GM19035 (cell line): ENCODE measurements around the gene SLC4A8.

ENCODE experiments used
- ATAC-seq: cut with Tn5 transposase; IDR thresholded peaks from one replicate; pipeline ENCODE4 v1.9.1; 2021; ENCODE audit not compliant: unreplicated experiment

SLC4A8 gene

DNA sequence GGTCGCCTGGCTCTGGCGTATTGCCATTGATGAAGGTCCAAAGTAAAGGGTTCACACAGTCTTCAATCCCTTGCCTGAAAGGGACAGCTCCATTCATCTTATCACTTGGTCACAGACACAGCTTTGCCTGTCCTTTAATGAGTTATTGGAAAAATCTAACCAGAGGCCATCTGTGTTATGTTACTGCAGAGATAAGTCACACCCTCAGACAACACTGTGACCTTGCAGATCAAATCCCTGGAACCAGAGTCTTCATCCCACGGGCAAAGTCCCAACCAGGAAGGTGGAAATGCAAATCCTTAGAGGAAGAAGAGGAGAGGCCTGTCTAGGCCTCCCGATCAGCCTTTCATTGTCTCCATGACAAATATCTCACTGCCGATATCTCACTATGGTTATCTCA is 98.1 kb downstream of the SLC4A8 start:
- no peak for ATAC-seq

DNA sequence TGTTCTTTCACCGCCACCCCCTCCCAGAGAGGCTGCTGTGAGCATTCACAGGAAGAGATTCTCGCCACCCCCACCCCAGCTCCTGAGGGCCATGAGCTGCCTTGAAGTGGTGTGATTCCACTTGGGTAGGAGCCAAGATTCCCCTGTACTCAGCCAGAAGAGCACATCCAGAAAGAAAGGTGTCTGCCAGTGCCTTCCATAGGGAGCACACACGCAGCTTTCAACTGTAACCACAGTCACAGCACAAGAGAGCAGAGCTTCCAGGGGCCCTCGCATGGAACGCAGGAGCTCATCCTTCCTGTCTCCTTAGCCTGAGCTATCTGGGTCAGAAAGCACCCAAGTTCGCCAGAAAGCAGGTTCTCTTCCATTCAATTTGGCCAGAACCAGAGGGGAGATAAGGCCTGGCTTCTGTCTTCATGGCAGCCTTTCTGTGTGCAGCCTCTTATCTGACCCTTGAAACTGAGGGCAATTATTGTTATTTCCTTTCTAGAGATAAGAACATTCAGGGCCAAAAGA is 99.8 kb downstream of the SLC4A8 start:
- no peak for ATAC-seq

DNA sequence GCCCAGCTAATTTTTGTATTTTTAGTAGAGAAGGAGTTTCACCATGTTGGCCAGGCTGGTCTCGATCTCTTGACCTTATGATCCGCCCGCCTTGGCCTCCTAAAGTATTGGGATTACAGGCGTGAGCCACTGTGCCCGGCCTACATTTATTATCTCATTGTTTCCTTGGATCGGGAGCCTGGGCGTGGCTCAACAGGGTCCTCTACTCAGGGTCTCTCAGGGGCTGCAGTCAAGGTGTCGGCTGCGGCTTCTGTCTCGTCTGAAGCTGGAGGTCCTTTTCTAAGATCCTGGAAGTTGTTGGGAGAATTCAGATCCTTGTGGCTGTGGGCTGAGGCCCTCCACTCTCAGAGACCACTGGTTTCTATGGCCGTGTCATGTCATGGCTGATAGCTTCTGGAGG is 100.9 kb downstream of the SLC4A8 start:
- ATAC-seq = no peak

GRCh38 chr12:51527966-51528365 is 103.3 kb downstream of the SLC4A8 start:
- ATAC-seq = no peak

DNA sequence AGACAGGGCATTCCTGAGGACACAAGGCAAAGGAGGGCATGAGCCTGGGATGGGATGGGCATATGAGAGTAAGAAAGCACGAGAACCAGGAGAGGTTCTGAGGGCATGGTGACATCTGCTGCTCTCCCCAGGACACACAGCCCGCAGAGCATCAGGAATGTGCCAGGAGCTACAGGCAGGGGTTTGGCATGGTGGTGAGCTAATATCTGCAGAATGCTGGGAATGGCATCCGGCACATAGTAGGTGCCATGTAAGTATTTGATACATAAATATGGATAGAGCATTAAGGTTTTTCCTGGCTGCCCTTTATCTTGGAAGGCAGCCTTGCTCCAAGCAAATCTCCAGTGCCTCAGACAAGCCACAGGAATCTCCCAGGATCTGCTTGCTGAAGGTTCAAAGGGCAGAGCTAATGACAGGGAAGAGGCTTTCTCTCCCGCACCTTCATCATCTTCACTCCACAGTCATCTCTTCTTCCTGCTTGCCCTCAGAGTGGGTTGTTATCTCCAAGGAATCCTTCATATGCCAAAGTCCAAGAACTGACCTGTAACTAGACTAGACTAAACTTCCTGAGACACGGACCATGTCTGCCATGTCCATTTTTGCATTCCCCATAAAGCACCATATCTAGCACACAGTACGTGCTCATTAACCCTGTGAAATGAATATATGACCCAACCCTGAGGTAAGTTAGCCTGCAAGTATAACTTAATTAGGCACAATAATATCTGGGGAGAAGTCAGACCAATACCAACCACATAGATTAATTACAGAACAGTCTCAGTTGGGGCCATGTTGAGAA is 104.4 kb downstream of the SLC4A8 start:
- ATAC-seq = no peak

- no peak for ATAC-seq
Measured at GRCh38 chr12:51529651-51529970, 105.0 kb downstream of the SLC4A8 start.

GRCh38 chr12:51530208-51530607 is 105.6 kb downstream of the SLC4A8 start:
- no peak for ATAC-seq

DNA sequence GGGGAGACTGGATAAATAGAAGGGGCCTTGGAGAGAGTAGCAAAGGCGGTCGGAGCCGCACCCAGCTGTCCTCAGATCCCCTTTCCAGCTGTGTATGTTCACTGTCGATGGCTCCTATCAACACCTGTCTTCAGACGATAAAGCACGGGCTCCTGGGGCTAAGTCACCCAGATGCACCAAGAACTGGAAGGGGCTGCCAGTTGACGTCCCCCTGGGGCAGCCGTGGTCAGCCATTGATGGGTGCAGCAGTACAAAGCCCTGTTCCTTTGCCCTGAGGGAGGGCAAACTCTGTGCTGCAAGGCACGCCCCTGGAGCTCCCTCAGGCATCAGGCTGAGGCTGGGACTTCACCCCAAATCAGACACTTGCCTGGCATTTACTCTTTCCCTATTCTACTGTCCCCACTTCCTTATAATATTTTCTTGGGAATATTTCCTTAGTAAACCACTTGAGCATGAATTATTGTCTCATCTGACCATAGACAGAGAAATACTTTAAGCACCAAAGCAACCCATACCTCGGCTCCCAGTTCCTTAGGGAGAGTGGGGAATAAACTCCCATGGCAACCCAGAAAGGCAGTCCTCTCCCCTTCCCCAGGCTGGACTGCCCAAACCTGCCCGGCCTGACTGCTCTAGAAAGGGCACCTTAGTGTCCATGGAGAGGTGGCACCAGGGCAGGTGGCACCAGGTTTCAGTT is 106.8 kb downstream of the SLC4A8 start:
- ATAC-seq = no peak

- ATAC-seq = no peak
Measured at GRCh38 chr12:51531978-51532497, 107.4 kb downstream of the SLC4A8 start.

DNA sequence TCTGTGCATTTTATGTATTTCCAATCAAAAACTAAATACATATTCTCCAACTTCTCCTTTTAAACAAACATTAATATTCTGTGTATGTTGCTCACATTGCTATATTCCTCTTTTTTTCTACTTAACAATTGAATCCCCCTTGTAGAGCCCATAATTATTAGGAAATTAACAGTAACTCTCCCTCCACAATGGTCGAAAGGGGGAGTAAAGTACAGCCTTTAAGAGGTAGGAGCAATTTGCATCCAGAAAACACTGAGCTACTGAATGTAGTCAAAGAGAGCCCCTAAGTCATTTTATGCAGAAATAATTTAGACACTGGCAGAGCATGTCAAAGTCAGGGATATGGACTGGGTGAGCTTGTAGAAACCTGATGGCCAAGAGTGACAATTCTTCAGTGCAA is 109.2 kb downstream of the SLC4A8 start:
- no peak for ATAC-seq

GRCh38 chr12:51534216-51535074 is 109.8 kb downstream of the SLC4A8 start:
- no peak for ATAC-seq

DNA sequence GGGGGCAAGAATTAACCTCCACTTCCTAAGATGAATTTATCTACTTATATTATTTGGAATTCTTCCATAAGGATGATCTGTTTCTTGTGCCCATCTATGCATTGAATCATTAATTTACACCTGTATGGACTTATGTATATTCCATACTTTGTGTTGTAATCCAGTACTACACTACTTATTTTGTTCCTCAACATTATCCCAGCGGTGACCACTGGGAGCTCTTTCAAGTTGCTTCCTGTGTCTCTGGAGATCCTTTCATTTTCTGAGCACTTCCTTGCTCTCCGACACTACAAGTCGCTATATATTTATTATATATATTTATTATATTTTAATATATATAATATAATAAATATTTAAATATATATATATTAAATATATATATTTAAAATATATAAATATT is 111.5 kb downstream of the SLC4A8 start:
- no peak for ATAC-seq

DNA sequence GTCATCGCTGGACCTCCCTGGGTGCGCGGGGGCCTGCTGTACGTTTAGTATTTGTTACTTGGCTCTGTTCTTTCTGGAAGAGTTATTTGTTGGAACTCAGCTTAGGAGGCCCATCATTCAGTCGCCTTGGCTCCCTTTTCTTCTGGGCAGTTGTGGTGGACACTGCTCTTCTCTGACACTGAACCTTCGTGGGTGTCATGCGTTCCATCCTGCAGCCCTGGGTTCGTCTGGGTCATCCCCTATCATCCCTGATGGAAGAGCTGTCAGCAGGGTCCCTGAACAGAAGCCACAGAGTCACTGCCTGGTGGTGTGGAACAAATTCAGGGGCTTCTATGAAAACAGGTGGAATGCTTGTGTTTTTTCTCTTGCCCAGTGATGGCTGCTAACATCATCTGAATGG is 113.5 kb downstream of the SLC4A8 start:
- ATAC-seq = no peak

- ATAC-seq = no peak
Measured at GRCh38 chr12:51538599-51538998, 114.0 kb downstream of the SLC4A8 start.

GRCh38 chr12:51540996-51541395 is 116.4 kb downstream of the SLC4A8 start:
- no peak for ATAC-seq

- ATAC-seq = no peak
Measured at GRCh38 chr12:51546097-51546496, 121.5 kb downstream of the SLC4A8 start.

DNA sequence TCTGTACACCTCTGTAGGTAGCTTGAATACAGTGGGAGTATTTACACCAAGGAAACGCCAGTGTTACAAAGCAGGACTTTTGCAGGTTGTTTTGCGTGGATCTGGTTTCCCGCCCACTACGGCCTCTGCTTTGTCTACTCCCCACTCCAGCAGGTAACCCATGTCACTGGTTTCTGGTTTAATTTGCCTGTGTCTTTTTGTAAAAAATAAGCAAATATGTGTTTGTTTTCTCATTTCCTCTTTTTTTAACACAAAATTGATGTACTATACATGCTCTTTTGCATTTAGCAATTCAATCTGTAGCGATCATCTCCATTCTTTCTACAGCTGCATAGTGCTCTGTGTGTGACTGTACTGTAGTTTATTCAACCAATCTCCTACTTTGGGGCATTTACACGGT is 123.0 kb downstream of the SLC4A8 start:
- ATAC-seq = no peak

DNA sequence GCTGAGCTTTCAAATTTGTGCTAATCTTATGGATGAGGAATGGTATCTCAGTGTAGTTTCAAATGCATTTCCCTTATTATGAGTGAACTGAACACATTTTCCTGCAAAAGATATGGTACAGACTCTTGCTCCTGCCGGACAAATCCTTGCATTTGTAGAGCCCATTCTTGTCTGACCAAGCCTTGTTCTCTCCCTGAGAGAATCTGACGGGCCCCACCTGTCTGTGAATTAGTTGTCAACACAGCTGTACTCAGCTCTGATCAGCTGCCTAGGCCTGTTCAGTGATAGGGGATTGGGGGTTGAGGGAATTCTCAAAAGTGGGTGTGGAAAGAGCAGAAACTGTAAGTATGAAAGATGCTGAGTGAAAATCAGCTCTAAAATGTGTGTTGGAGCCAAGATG is 123.6 kb downstream of the SLC4A8 start:
- no peak for ATAC-seq

GRCh38 chr12:51549637-51550036 is 125.0 kb downstream of the SLC4A8 start:
- no peak for ATAC-seq
